KG1 (cell line): ENCODE data around the gene PLA2G2A.
"Not testable (repeated sequence)": the region's sequence is repeated elsewhere in the genome, so short reads cannot be mapped to it uniquely, and the experiment has no call there.

Experiments
- DNase-seq: peaks from one replicate; lab custom pipeline; 2025; lab: John Stamatoyannopoulos, UW

PLA2G2A gene

GRCh38 chr1:19979494-19979977 is at the start of gene PLA2G2A:
PLA2G2A (minus strand) TSS chr1:19979618; CDS start chr1:19978773, 845 bp downstream.
- no peak for DNase-seq

- DNase-seq: no peak
Observed at GRCh38 chr1:20028726-20029125, 49.3 kb upstream of the PLA2G2A start.

- DNase-seq: no peak
Observed at GRCh38 chr1:20028125-20028524, 48.7 kb upstream of the PLA2G2A start.

- DNase-seq: no peak
Observed at GRCh38 chr1:20017741-20018140, 38.3 kb upstream of the PLA2G2A start.

GRCh38 chr1:20014153-20014552 is 34.7 kb upstream of the PLA2G2A start:
- no peak for DNase-seq

- no peak for DNase-seq
Observed at GRCh38 chr1:20010016-20010415, 30.6 kb upstream of the PLA2G2A start.

- no peak for DNase-seq
Observed at GRCh38 chr1:20009212-20009611, 29.8 kb upstream of the PLA2G2A start.

- DNase-seq: no peak
Observed at GRCh38 chr1:20008391-20008841, 29.0 kb upstream of the PLA2G2A start.

- not testable (repeated sequence) for DNase-seq
Observed at GRCh38 chr1:19998823-19999222, 19.4 kb upstream of the PLA2G2A start.

GRCh38 chr1:19990689-19991088 is 11.3 kb upstream of the PLA2G2A start:
- no peak for DNase-seq

- not testable (repeated sequence) for DNase-seq
Observed at GRCh38 chr1:19990182-19990582, 10.8 kb upstream of the PLA2G2A start.

- no peak for DNase-seq
Observed at GRCh38 chr1:19988267-19989006, 9.0 kb upstream of the PLA2G2A start.

GRCh38 chr1:19987719-19988118 is 8.3 kb upstream of the PLA2G2A start:
- DNase-seq: no peak

- not testable (repeated sequence) for DNase-seq
Observed at GRCh38 chr1:19984409-19985016, 5.1 kb upstream of the PLA2G2A start.

GRCh38 chr1:19981507-19982312 is 2.3 kb upstream of the PLA2G2A start:
- DNase-seq: no peak

GRCh38 chr1:19981170-19981506 is 1.7 kb upstream of the PLA2G2A start:
- no peak for DNase-seq

GRCh38 chr1:19980314-19980713 is 896 bp upstream of the PLA2G2A start:
- no peak for DNase-seq

- DNase-seq: no peak
Observed at GRCh38 chr1:19978143-19978542, 1.3 kb downstream of the PLA2G2A start.

- no peak for DNase-seq
Observed at GRCh38 chr1:19976317-19977003, 3.0 kb downstream of the PLA2G2A start.

- no peak for DNase-seq
Observed at GRCh38 chr1:19975423-19976193, 3.8 kb downstream of the PLA2G2A start.

- no peak for DNase-seq
Observed at GRCh38 chr1:19974822-19975416, 4.5 kb downstream of the PLA2G2A start.
